ENCODE data around the gene INTS12.
"Not testable (repeated sequence)": the region's sequence is repeated elsewhere in the genome, so short reads cannot be mapped to it uniquely, and the experiment has no call there.

Gene INTS12

DNA sequence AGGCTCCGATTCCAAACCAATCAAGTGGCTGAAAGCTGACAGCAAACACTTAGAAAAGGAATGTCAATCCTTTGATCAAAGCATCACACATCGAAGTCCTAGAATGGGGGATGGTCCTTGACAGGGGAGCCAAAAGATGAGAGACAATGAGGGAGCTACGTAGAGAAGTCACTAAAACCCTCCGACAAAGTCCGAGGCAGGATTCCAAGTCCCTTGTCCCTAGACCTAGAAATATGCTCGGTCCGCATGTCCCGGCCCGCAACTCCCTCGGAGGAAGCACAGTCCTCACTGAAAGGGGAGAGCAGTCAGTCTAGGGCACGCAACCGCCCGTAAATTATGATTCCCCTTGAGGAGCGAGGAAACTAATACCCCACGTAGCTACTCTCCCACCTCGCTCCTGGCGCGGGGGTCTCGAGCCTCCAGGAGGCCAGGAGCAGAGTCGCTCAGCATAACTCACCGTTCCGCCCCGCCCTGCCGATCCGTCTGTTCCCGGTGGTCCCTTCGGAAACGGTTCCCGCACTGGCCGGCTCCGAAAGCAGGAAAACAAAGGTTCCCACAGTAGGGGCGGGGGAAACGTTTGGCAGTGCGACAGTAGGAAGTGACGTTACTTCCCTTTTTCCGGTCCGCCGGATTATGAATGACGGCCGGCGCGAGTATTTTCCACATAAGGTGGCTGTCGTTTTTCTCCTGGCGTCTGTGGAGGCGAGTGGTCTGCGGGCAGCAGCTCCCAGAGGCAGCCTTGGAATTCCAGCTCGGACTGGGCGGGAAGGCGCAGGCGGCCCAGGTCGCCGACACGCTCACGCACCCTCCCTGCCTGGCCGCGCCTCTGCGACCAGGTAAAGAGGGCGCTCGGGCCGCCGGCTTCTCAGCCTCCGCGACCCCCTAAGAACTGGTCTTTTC is at the start of gene INTS12, which contains the start of gene GSTCD:
Gene INTS12, minus strand, starts transcription at position 509 of the 900 bp plus-strand sequence. CDS start 8,684 bp downstream, outside the sequence.
Gene GSTCD, plus strand, starts transcription at position 604 of the 900 bp plus-strand sequence. CDS start 8,830 bp downstream, outside the sequence.
- in situ Hi-C loops (cut with MboI; ENCODE audit: low sequenced_read_pairs), result no loop called here

- in situ Hi-C loops (cut with MboI; ENCODE audit: low sequenced_read_pairs), result no loop called here
Observed at GRCh38 chr4:105755375-105755774, 46.9 kb upstream of the INTS12 start.

DNA sequence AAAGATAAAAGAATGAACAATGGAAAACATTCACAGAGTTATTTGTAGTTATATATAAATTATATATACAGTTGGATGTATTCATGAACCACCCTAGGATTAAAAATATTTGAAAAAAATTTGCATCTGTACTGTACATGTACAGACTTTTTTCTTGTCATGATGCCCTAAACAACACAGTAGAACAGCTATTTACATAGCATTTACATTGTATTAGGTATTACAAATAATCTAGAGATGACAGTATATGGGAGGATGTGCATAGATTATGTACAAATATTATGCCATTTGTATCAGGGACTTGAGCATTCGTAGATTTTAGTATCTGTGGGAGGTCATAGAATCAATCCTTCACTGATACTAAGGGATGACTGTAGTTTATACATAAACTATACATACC is 44.9 kb upstream of the INTS12 start:
- in situ Hi-C loops (cut with MboI; ENCODE audit: low sequenced_read_pairs), result no loop called here

DNA sequence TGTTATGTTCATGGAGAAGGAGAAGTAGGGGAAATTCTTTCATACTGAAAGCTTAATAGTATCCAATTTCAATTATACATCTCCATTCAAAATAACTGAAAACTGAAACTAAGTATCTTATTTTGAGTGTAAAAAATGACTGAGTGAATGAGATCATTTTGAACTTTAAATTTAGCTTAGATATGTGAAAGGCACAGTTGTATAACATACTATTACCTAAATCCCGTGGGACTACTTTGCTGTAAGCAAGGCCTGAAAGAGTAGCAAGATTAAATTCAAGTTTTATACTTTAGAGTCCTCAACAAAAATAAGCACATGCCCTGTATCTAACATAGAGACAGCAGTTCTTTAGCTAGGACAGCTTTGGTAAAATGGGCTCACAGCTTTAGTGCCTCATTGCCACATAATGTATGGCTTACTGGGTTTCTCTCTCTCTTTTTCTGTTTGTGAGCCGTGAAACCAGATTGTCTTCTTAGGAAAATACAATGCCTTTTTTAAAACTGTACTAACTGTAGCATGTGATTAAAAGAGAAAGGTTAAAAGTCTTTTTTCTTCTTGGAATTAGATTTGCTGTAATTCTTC is 43.3 kb upstream of the INTS12 start:
- in situ Hi-C loops (cut with MboI; ENCODE audit: low sequenced_read_pairs), result no loop called here

GRCh38 chr4:105748222-105748621 is 39.7 kb upstream of the INTS12 start:
- in situ Hi-C loops (cut with MboI; ENCODE audit: low sequenced_read_pairs), result no loop called here

- in situ Hi-C loops (cut with MboI; ENCODE audit: low sequenced_read_pairs), result no loop called here
Observed at GRCh38 chr4:105741548-105741947, 33.1 kb upstream of the INTS12 start.

DNA sequence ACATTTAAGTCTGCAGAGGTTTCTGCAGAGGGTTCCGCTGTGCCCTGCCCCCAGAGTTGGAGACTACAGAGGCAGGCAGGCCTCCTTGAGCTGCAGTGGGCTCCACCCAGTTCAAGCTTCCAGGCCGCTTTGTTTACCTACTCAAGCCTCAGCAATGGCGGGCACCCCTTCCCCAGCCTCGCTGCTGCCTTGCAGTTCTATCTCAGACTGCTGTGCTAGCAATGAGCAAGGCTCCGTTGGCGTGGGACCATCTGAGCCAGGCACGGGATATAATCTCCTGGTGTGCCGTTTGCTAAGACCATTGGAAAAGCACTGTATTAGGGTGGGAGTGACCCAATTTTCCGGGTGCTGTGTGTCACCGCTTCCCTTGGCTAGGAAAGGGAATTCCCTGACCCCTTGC is 26.7 kb upstream of the INTS12 start:
- in situ Hi-C loops (cut with MboI; ENCODE audit: low sequenced_read_pairs), result not testable (repeated sequence)

GRCh38 chr4:105729895-105730294 is 21.4 kb upstream of the INTS12 start:
- in situ Hi-C loops (cut with MboI; ENCODE audit: low sequenced_read_pairs), result not testable (repeated sequence)

- in situ Hi-C loops (cut with MboI; ENCODE audit: low sequenced_read_pairs), result no loop called here
Observed at GRCh38 chr4:105725623-105726022, 17.1 kb upstream of the INTS12 start.

DNA sequence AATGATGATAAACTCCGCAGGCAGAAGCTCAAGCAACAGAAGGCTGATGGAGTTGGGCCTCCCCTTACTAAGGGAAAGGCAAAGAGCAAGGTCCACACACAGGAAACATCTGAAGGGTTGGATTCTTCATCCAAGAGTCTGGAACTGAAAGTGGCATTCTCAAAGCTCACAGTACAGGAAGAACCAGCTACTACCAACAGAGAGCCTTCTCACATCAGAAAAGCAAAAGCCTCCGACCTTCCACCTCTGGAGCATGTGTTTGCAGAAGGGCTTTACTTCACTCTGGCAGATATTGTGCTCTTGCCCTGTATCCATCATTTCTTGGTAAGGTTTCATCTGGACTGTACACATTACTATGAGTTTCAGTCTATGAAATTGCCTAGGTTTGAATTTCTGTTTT is 10.7 kb upstream of the INTS12 start:
- in situ Hi-C loops (cut with MboI; ENCODE audit: low sequenced_read_pairs), result no loop called here

DNA sequence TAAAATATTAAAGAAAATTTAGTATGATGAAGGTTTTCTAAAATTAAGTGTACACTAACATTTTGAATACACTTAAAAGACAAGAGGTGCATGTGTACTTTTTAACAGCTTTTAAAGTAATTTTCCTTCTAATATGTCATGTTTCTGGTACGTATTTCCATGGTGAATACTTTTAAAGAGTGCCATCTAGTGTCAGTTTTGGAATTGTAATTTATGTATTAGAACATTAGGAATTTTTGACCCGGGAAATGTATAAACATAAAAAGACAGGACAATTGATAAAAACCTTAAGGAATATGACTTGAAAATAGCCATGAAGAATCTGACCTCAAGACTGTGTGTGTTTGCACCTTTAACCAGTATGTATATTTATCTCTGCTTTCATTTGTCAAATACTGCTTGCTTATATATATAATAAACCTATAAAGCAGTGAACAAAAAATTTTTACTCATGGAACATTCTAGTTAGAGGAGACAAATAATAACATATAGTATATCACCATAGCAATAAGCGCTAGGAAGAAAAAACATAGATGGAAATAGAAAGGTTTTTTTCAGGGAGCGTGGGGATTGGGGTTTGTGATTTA is 7.3 kb upstream of the INTS12 start:
- in situ Hi-C loops (cut with MboI; ENCODE audit: low sequenced_read_pairs), result no loop called here

DNA sequence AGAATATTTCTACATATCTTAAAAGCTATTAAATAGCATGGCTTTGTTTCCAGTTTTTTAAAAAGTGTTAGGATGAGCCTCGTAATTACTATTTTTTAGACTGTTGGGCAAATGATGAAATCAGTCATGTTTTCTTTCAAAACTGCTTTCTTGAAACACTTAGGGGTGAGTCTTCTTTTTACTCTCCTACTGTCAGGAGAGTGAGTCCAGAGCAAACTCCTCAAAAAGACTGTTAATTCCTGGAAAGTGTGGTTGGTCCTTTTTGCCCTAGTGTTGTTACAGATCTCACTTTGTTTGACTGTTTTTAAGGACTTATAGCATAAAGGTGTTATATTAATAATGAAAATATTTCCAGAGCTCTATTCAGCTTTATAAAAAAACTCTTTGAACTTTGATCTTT is 6.4 kb upstream of the INTS12 start:
- in situ Hi-C loops (cut with MboI; ENCODE audit: low sequenced_read_pairs), result no loop called here

DNA sequence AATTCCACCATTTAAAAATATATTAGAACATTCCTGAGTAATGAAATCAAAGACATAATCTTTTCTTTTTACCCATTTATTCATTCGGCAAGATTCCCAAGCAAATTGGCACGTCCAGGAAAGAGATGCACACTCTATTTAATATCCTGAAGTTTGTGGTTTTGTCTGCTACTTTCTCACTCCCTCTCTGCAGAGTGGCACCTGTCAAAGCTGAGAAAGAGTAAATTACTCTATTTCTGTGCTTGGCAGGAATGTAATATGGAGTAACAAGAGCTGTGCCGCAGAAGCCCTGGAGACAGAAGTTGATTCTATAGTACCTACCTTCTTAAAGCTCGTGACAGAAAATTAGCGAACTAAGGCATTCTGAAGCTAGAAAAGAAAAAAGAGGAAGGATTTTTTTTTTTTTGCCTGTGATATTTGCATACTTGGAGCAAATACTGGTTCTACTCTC is 5.6 kb upstream of the INTS12 start:
- in situ Hi-C loops (cut with MboI; ENCODE audit: low sequenced_read_pairs), result no loop called here

- in situ Hi-C loops (cut with MboI; ENCODE audit: low sequenced_read_pairs), result no loop called here
Observed at GRCh38 chr4:105712766-105713165, 4.3 kb upstream of the INTS12 start.

GRCh38 chr4:105710678-105711077 is 2.2 kb upstream of the INTS12 start:
- in situ Hi-C loops (cut with MboI; ENCODE audit: low sequenced_read_pairs), result no loop called here

DNA sequence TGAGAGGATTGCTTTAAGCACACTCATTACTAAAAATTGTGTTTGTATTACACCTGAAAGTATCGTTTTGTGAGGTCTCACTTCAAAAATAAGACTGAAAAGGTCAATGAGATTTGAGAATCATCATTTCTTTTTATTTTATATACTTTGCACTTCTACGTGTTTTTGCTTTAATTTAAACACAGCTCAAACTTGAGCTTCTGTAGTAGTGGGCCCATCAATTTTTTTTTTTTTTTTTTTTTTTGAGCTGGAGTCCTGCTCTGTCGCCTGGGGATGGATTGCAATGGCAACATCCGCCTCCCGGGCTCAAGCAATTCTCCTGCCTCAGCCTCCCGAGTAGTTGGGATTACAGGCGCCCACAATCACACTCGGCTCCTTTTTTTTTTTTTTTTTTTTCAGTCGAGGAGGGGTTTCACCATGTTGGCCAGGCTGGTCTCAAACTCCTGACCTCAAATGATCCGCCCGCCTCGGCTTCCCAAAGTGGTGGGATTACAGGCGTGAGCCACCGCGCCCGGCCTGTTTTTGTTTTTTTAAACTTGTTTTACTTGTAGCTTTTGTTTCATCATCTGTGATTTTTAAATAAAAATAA is 1.6 kb upstream of the INTS12 start:
- in situ Hi-C loops (cut with MboI; ENCODE audit: low sequenced_read_pairs), result no loop called here

- in situ Hi-C loops (cut with MboI; ENCODE audit: low sequenced_read_pairs), result no loop called here
Observed at GRCh38 chr4:105709081-105709450, 577 bp upstream of the INTS12 start.

GRCh38 chr4:105707782-105708180 is 708 bp downstream of the INTS12 start:
- in situ Hi-C loops (cut with MboI; ENCODE audit: low sequenced_read_pairs), result no loop called here

DNA sequence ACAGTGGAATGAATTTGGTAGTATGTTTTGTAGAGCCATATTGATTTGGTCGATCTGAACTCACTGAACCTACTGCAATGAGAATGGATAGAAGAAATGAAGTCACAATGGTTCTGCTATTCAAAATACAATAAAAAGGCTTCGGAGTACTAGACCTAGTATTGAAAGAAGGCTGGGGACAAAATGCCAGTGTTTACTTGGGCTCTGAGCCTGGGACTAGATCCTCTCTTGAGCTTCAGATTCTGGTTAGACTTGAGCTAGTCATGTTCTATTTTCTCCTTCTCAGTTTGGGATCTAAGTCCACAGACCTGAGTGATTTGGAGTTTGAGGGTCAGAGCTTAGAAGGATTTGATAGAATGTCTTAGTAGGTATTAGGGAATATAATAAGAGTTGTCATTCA is 9.9 kb downstream of the INTS12 start:
- in situ Hi-C loops (cut with MboI; ENCODE audit: low sequenced_read_pairs), result no loop called here

DNA sequence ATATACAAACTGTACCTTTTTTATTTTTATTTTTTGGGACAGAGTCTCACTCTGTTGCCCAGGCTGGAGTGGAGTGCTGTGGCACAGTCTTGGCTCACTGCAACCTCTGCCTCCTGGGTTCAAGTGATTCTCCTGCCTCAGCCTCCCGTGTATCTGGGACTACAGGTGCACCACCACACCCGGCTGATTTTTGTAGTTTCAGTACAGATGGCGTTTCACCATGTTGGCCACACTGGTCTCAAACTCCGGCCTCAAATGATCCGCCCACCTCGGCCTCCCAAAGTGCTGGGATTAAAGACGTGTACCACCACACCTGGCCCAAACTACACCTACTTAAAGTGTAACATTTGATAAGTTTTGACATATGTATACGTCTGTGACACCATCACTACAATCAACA is 12.7 kb downstream of the INTS12 start:
- in situ Hi-C loops (cut with MboI; ENCODE audit: low sequenced_read_pairs), result not testable (repeated sequence)

GRCh38 chr4:105694812-105695211 is 13.7 kb downstream of the INTS12 start:
- in situ Hi-C loops (cut with MboI; ENCODE audit: low sequenced_read_pairs), result not testable (repeated sequence)

All from HL-60/S4 (cell line).